Measurements from ENCODE around the gene KCNJ15.
"Not testable (repeated sequence)": the region's sequence is repeated elsewhere in the genome, so short reads cannot be mapped to it uniquely, and the experiment has no call there.

Gene KCNJ15

GRCh38 chr21:38256599-38257302 lies at the start of gene KCNJ15:
Gene KCNJ15, plus strand, starts transcription at chr21:38256991. Its CDS starts 42,271 bp downstream, at chr21:38299262.
- no peak for DNase-seq (ENCODE audit: low read depth in 1 of 2, low spot score in 1 of 2)

DNA sequence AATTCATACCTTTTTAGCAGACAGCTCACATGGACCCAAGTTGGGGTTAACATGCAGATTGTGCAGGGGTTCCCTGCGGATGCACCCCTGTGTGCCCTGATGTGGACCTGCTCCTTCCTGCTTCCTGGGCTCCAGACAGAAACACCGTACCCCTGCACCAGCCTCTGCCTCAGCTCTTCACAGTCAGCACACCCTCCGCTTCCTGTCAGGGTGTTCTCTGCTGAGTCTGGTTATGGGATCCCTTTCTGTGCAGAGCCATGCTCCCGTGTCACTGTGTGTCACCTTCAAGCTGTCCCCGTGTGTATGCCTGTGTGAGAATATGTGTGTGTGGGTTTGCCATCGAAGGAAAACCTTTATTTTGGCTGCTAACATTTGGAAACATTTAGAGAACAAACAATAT lies 48.7 kb upstream of the KCNJ15 start:
- DNase-seq (ENCODE audit: low read depth in 1 of 2, low spot score in 1 of 2): no peak

- no peak for DNase-seq (ENCODE audit: low read depth in 1 of 2, low spot score in 1 of 2)
Observed at GRCh38 chr21:38211321-38211720, 45.5 kb upstream of the KCNJ15 start.

DNA sequence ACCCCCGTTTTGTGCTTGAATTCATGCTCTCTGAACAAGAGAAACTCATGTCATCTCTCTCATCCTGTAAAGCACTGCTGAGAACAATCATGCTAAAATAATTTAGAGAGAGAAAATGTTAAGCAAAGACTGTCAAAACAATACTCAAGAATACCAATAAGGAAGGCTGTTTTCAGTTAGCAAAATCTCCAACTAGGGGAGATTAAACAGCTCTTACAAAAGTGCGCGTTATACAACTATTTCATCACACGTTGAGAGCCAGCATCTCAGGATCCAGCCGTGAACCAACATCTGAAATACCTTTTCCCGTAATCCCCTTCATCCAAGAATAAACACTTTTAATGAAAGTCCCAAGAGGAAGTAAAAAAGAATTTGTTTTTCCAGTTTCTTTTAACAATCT lies 44.1 kb upstream of the KCNJ15 start:
- no peak for DNase-seq (ENCODE audit: low read depth in 1 of 2, low spot score in 1 of 2)

DNA sequence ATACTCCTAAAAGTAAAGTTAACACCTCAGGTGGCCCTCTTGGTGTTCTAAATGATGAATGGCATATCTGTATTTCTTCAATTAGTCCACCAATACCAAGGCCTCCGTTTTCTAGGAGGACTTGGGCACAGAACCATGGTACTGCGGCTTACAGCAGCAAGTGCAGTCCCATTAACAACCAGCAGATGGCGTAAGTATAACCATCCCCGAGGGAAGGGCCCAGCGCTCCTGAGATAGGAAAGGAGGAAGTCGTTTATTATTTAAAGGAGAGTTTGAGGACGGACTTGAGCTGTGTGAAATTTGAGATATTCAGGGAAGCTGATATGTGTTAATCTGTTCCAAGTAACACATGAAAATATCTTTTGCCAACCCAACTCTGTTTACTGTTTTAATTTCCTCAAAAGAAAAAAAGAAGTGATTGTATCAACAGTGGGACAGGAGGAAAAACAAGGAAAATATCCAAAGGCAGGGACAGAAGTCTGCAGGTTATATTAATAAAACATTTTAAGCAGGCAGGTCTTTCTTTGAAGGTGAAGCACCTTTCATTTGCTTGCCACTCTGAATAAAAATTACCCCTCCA lies 37.7 kb upstream of the KCNJ15 start:
- peak; percentile 30 to 64 for DNase-seq (ENCODE audit: low read depth in 1 of 2, low spot score in 1 of 2)

DNA sequence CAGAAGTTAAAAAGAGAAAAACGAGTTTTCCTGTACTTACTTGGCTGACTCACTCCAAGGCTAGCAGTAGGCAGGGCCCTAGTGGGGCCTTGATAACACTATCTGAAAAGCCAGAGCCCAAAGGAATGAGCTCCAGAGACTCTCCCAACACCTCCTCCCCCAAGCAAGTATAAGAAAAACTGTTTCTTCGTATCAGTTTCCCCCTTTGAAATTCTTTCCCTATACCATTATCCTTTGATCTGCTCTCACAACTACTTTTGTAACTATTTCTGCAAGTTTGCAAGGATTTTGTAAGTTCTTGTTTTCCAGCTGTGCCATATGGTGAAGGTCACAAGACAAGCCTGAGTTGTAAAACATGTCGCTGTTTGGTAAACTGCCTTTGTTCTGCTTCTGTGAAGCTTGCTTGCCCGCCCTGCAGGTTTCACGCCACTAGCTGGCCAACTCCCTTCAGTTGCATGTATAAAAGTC lies 36.5 kb upstream of the KCNJ15 start:
- DNase-seq (ENCODE audit: low read depth in 1 of 2, low spot score in 1 of 2): no peak

DNA sequence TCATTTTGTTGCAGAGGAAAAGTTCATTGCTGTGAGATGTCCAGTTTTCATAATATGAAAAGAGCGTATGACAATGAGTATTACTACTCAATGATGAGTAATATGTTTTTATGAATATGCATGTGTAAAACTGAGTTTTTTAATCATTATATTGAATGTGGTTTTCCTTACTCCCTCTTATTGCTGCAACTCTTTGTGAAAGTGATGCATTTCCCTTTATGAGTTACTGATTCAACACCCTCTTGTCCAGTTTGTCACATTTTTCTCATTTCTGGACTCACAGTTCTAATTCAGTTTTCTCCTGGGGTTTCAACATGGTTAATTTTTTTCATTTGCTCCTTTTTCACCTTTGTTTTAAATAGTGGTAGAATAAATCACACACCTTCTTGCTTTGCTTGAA lies 35.2 kb upstream of the KCNJ15 start:
- no peak for DNase-seq (ENCODE audit: low read depth in 1 of 2, low spot score in 1 of 2)

- DNase-seq (ENCODE audit: low read depth in 1 of 2, low spot score in 1 of 2): no peak
Observed at GRCh38 chr21:38223893-38224540, 32.8 kb upstream of the KCNJ15 start.

DNA sequence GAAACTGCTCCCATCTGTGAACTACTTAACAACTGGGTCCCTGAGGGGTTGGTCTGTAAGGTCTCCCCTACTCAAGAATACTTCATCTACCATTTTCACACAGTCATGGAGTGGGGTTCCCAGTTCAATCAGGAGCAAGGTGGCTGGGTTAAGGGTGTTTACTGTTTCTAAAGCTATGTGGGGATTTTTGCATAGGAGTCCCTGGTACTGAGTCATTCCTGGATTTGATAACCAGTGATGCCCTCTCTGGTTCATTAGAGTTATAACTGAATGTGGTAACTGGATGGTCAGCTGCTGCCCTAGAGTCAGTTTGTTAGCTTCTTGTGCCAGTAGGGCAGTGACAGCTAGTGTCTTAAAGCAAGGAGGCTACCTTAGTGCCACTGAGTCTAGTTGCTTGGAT lies 29.4 kb upstream of the KCNJ15 start:
- DNase-seq (ENCODE audit: low read depth in 1 of 2, low spot score in 1 of 2): no peak

DNA sequence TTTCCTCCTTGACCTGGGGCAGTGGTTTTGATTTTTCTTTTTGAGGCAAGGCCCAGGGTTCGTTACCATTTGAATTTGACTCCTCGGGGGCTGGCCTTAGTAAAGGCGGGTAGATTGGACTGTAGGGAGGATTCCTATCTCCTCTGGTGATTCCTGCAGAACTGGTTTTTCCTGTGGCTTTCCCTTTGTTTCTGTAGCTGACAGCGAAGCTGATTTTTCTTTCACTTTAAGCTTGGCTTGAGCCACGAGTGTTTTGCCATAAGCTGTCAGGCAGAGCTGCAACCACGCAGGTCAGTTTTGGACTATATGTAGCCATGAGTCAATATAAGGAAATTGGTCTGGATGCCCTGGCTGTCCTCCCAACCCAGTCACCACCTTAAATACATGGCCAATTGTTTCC lies 28.7 kb upstream of the KCNJ15 start:
- DNase-seq (ENCODE audit: low read depth in 1 of 2, low spot score in 1 of 2): no peak

- no peak for DNase-seq (ENCODE audit: low read depth in 1 of 2, low spot score in 1 of 2)
Observed at GRCh38 chr21:38228537-38228936, 28.3 kb upstream of the KCNJ15 start.

DNA sequence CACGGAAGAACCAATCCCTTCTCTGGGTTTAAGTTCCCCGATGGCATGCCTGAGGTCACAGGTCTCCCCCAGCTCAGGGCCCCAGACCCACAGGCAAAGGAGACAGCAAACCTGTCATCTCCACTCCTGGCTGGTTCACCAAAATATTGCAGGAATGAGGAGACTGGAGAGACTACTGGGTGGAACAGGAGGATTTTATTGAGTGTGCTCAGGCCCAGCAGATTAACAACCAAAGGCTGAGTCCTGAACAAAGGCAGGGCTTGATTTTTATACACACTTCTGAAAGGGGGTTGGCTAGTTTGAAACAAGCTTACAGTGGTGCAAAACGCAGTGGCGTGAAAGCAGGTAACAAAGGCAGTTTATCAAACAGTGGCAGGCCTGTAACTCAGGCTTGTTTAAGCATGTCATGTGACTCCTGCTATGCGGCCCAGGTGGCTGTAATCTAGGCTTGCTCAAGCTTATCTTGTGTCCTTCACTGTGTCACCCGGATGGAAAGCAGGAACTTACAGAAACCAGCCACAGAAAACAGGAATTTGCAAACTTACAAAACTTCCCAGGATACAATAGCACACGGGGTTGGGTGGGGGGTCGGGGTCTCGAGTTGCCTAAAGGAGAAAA lies 27.4 kb upstream of the KCNJ15 start:
- DNase-seq (ENCODE audit: low read depth in 1 of 2, low spot score in 1 of 2): no peak

- DNase-seq (ENCODE audit: low read depth in 1 of 2, low spot score in 1 of 2): no peak
Observed at GRCh38 chr21:38234395-38235142, 22.2 kb upstream of the KCNJ15 start.

- not testable (repeated sequence) for DNase-seq (ENCODE audit: low read depth in 1 of 2, low spot score in 1 of 2)
Observed at GRCh38 chr21:38235251-38235650, 21.5 kb upstream of the KCNJ15 start.

DNA sequence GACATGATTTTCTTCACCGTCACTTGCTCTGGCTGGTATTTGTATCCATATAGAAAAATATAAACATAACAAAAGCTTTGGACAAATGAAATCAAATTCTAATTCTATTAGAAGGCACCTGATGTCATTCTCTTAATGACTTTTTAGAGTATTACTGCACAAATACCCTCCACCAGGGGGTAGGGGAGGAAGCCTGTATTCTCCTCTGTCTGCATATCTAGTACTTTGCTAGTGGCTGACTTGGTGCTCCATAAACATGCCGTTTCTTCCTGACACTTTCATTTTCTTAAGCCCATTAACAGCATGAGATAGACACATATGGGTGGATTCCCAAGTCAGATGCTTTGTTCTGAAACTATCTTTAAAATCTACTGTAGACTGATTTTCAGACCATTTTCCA lies 20.6 kb upstream of the KCNJ15 start:
- DNase-seq (ENCODE audit: low read depth in 1 of 2, low spot score in 1 of 2): no peak

DNA sequence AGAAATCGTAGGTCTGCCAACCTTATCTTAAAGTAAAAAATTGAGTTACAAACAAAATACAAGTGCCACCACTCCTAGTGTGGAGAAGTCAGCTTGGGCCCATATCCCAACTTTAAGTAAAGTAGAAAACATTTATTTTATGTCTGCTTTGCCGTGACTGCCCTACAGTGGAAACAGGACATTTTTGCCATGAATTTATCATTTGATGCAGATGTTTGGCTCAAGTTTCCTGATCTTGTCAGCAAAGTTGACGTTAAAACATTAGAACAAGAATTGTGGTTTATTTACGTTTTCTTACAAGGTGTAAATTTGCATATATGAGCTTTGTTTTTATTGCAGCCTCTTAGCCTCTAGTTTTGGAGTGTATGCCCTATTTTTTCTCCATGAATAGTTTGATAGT lies 17.1 kb upstream of the KCNJ15 start:
- DNase-seq (ENCODE audit: low read depth in 1 of 2, low spot score in 1 of 2): no peak

- DNase-seq (ENCODE audit: low read depth in 1 of 2, low spot score in 1 of 2): no peak
Observed at GRCh38 chr21:38240129-38240528, 16.7 kb upstream of the KCNJ15 start.

DNA sequence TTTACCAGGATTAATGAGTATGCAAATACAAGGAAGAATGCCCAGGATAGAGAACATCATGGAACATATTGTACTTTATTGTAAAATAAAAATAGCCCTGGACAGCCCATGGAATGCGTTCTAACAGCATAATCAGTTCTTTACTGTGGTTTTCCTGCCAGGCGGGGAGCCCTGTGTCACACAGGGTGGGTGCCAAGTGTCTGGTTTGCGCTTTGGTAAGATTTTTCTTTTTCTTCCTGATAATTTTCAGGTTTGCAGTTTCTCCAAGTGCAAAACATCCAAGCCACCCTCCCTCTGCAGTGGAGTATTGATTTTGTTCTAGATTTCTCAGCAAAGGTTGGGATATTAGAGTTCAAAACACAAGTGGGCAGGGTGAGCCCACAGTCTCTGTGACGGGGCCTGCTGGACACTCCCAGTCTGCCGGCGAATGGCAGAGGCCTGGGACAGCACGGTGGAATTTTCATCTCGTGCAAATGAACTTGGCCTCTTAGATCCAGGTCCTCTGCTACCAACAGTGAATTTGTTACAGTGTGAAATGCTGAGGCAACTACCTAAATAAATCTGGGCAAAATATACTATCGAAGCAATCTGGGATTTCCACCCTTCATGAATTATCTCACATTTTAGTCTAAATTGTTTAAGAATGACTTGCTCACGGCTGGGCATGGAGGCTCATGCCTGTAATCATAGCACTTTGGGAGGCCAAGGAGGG lies 15.6 kb upstream of the KCNJ15 start:
- no peak for DNase-seq (ENCODE audit: low read depth in 1 of 2, low spot score in 1 of 2)

GRCh38 chr21:38242061-38242460 lies 14.7 kb upstream of the KCNJ15 start:
- no peak for DNase-seq (ENCODE audit: low read depth in 1 of 2, low spot score in 1 of 2)

- DNase-seq (ENCODE audit: low read depth in 1 of 2, low spot score in 1 of 2): peak in 1 of 2 donors; percentile 15
Observed at GRCh38 chr21:38243732-38244406, 12.9 kb upstream of the KCNJ15 start.

All from activated CD4-positive, alpha-beta T cell treated with anti-CD3 and anti-CD28 coated beads, Interleukin-2, amount 50 U/mL, for 24 hours (primary cell).